Medulla oblongata (tissue), 1 donor: ENCODE measurements around the gene GPR85.
"Not testable (repeated sequence)": the region's sequence is repeated elsewhere in the genome, so short reads cannot be mapped to it uniquely, and the experiment has no call there.

Experiments
- DNase-seq: peaks from one replicate; pipeline ENCODE4 v3.0.0-alpha.2; 2015; ENCODE audit errors: extremely low spot score

GPR85 gene, protein sequence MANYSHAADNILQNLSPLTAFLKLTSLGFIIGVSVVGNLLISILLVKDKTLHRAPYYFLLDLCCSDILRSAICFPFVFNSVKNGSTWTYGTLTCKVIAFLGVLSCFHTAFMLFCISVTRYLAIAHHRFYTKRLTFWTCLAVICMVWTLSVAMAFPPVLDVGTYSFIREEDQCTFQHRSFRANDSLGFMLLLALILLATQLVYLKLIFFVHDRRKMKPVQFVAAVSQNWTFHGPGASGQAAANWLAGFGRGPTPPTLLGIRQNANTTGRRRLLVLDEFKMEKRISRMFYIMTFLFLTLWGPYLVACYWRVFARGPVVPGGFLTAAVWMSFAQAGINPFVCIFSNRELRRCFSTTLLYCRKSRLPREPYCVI

DNA sequence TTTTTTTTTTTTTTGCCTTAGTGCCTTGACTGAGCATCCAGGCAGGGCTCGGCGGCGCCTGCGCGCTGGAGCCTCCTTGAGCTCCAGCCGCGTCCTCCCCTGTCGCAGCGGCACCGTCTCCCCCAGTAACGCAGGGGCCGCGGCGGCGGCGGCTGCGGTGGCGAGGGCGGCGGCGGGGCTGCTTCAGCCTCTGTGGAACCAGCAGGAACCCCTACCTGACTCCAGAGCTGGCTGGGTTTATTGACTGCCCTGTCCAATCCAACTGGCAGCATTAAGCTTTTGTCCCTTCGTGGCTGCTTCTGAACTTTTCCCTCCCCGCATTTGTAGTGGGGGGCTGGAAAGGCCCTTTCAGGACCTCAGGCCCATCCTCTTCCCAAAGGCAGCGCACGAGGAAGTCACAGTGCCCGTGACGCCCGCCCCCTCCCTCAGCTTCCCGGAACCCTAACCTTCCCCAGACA, at the start of gene GPR85:
Gene GPR85, minus strand, starts transcription at position 397 of the 458 bp plus-strand sequence. CDS start 2,106 bp downstream, outside the sequence.
- peak; percentile 59 for DNase-seq

DNA sequence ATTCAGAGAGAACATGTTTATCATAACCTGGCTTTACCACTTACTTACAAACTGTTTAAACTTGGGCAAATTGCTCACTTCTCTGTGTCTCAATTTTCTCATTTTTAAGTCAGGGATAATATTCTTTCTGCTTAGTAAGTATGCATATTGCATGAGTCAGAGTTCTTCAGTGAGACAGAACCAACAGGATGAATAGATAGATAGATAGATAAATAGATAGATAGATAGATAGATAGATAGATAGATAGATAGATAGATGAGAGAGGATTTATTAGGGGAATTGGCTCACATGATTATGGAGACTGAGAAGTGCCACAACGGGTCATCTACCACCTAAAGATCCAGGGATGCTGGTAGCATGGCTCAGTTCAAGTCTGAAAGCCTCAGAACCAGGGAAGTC, 47.4 kb upstream of the GPR85 start:
- DNase-seq: no peak

DNA sequence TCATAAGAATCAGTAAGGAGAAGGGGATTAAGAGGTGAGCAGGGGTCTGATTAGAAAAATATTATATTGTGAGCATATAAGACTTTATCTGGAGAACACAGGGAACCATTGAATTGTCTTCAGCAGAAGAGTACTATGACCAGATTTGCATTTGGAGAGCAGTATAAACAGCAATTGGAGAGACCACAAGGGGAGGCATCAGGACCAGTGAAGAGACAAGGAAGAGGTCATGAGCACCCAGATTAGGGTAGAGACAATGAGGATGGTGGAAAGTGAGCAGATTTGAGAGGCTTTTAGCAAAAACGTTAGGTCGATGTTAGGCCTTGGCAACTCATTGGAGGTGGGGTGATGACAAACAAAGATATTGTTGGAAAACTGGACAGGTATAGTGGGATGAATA, 44.7 kb upstream of the GPR85 start:
- DNase-seq: no peak

DNA sequence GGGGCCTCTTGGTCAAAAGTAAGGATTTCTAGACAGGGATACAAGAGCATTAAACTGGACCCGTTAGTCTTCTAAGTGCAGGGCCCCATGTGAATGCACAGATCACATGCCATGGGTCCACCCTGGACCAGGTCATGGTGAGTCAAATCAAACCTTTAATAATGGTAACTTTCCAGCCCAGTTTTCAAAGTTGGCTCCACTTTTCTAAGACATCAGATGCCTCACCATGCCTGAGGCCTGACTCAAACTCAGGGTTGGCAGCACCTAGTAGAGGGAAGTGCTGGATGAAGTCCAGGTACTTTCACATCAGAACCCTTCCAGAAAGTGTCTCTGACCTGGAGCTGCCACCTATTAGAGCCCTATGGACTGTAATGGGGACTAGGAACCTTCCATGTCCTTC, 41.4 kb upstream of the GPR85 start:
- no peak for DNase-seq

DNA sequence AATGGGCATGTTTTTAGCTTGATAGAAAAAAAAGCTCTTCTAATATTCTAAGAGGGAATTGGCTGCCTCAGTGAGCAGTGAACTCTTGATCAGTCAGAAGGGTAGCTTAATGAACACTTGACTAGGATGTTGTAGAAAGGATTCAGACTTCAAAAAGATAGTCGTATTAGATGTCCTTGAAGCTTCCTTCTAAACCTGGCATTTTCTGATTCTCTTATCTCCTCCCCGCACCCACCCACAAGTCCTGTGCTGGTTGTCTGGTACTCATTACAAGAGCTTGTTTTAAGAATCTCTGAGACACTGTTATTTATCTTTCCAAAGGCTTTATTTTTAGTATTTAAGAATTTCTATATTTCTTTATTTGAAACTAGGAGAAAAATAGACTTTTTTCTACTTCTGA, 39.1 kb upstream of the GPR85 start:
- no peak for DNase-seq

- no peak for DNase-seq
Measured at GRCh38 chr7:113122744-113123143, 36.1 kb upstream of the GPR85 start.

DNA sequence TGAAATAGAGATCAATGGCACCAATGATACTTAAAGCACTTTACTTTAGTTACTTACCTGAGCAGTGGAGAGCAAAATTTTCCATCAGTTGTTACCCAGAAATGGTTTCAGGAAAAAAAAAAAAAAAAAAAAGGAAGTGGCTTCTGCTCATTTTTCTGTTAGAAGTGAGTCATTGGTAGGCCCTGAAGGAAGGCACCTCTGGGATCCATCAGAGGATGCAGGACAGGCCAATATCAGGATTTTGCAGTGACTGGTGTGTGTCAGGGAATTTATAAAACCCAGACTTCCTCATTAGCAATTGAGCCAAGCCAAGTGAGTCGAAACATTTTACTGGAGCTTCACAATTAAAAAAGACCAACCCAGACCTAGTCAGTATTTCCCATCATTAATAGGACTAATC, 34.0 kb upstream of the GPR85 start:
- no peak for DNase-seq

- DNase-seq: no peak
Measured at GRCh38 chr7:113119429-113119828, 32.8 kb upstream of the GPR85 start.

GRCh38 chr7:113118074-113118959, 31.7 kb upstream of the GPR85 start, which contains the start of gene SMIM30:
TSS of gene SMIM30 (minus strand) at chr7:113118554. CDS start at chr7:113117578, 976 bp downstream.
- DNase-seq: peak; percentile 96

- not testable (repeated sequence) for DNase-seq
Measured at GRCh38 chr7:113117374-113117774, 30.7 kb upstream of the GPR85 start.

DNA sequence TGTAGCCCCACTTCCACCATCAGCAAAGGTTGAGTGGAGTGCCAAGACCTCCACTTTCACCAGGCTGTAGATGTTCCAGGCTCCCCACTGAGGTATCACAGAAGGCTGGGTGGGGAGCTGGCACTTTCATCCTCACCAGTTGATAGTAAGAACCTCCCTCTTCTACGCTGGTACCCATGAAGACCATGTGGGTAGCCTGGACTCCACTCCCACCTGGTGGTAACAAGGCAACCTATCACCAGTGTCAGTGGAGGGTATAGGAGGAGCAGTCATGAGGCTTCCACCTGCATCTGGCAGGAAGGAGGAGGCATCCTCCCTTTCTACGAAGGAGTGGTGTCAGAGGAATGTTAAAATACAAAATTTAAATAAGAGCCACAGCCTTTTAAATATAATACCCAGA, 27.3 kb upstream of the GPR85 start:
- no peak for DNase-seq

GRCh38 chr7:113109718-113110117, 23.1 kb upstream of the GPR85 start:
- no peak for DNase-seq

- no peak for DNase-seq
Measured at GRCh38 chr7:113100121-113100603, 13.5 kb upstream of the GPR85 start.

DNA sequence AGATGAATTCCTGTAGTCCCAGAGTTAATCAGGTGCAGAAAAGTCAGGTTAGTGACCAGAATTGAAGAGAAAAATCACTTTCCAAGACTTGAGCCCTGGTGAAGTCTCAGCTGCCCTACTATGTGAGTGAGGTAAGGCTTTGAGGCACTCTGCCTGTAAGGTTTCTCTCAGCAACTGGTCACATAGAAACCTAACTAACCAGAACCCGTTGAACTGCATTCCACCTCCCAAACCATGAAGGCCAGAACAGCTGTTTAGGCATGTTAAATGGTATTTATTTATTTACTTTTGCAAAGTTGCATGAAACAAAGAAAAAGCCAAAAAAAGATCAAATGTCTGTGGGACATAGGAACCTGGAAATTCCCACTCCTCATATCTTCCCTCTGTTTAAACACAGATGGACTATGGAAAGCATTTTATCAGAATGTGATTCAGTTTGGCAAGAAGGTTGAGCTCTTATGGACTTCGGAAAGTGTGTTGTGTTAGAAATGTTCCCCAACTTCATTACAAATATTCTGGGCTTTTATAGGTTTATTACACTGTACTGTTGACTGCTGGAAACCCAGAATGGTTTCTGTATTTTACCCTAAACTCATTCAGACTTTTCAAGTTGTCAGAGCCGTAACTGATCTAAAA, 12.8 kb upstream of the GPR85 start:
- DNase-seq: no peak

- no peak for DNase-seq
Measured at GRCh38 chr7:113094517-113095249, 8.1 kb upstream of the GPR85 start.

GRCh38 chr7:113093561-113093960, 6.9 kb upstream of the GPR85 start:
- DNase-seq: no peak

DNA sequence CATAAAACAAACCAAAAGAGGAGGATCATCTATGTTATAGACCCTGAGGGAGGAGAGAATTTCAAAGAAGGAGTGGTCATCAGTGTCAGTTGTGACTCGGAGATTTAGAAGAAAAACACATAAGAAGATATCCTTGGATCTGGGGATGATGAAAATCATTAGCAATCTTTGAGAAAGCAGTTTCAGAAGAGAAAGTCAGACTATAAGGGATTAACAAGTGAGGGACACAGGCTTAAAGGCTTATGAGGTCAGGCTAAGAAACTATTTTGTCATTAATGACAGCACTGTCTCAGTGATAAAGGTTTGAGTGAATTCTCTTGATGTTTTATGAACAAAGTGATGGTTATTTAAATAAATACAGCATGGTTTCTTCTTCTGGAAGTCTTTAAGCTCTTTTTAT, 6.1 kb upstream of the GPR85 start:
- no peak for DNase-seq

DNA sequence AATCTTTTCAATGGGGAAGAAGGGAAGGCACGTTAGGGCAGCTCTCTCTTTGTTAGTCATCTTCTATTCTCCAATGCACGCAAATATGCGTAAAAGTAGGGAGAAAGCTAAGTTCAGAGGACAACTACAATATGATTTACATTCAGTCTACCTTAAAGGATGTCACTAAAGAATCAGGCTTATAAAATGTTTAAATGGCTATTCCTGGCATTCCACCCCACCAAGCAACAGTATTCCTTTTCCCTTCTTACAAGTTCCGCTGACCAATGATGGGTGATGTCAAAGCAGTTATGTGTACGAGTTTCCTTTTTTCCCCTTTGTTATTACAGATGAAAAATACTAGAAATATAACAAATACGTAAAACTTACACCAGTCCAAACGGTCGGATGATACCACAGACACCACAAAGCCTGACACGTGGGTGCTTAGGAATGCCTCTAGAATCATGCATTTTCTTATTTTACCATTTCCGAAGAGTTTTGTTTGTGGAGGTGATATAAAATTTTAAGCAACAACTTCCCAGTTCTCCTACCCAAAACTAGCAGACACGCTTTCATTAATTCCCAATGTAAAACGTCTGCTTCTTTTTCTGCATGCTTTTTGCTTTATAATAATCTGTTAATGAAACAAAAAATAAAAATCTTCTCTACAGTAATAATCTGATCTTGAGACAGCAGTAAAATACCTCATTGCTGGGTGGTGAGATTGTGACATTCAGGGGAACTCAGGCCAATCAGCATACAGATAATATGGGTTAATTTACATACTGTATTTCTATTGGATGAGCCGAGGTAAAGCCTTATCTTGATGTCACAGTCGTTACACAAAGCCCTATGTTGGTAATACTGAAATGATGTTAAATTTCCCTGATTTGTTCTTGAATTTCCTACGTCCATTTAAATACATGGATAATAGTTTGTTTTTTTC, 708 bp upstream of the GPR85 start:
- peak; percentile 75 for DNase-seq

DNA sequence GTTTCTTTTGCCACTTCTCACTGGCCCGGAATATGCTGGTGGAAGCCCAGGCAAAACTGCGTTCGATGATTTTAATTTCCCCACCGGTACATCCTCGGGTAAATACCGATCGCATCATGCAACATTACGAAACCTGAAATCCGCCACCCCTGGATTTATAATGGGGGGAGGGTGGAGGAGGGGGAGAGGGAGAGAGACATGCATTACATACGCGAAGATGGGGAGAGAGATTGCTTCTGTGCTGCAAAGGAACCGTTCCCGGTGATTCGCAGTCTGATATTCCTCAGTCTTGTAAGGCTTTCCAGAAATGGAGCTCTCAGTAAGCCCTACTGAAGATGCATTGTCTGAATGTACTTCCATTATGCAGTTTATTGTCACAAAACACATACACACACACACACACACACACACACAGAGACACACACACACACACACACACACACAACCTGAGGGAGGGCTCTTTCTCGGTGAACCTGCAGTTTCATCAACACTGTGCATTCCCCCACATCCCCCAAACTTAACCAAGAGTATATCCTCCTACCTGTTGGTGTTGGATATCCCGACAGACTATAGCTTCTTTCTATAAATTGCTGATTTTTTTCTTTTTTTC, 741 bp downstream of the GPR85 start:
- peak; percentile 15 for DNase-seq
